Kidney glomerular epithelial cell (primary cell): Measurements from ENCODE around the gene DOCK9.

Experiments
- DNase-seq: peaks from one replicate; lab custom pipeline; 2025; lab: John Stamatoyannopoulos, UW

The DOCK9 gene

GRCh38 chr13:98886587-98887230 lies 91.2 kb downstream of the DOCK9 start:
- no peak for DNase-seq

- DNase-seq = no peak
These were observed 92.3 kb downstream of the DOCK9 start for GRCh38 chr13:98885600-98885999.

- no peak for DNase-seq
These were observed 93.9 kb downstream of the DOCK9 start for GRCh38 chr13:98883998-98884397.

GRCh38 chr13:98881390-98881789 lies 96.5 kb downstream of the DOCK9 start:
- no peak for DNase-seq

GRCh38 chr13:98880677-98881076 lies 97.2 kb downstream of the DOCK9 start:
- DNase-seq = peak; percentile 21

GRCh38 chr13:98879957-98880356 lies 97.9 kb downstream of the DOCK9 start:
- no peak for DNase-seq

- no peak for DNase-seq
These were observed 98.7 kb downstream of the DOCK9 start for GRCh38 chr13:98879127-98879520.

GRCh38 chr13:98878486-98879126 lies 99.3 kb downstream of the DOCK9 start:
- no peak for DNase-seq

GRCh38 chr13:98877936-98878335 lies 99.9 kb downstream of the DOCK9 start:
- no peak for DNase-seq

- DNase-seq = no peak
These were observed 100.4 kb downstream of the DOCK9 start for GRCh38 chr13:98877466-98877865.

- DNase-seq = peak; percentile 8
These were observed 102.6 kb downstream of the DOCK9 start for GRCh38 chr13:98875146-98875729.

GRCh38 chr13:98874029-98874397 lies 103.9 kb downstream of the DOCK9 start:
- no peak for DNase-seq

- DNase-seq = no peak
These were observed 104.4 kb downstream of the DOCK9 start for GRCh38 chr13:98873377-98874028.

GRCh38 chr13:98871727-98872126 lies 106.1 kb downstream of the DOCK9 start:
- DNase-seq = no peak

- DNase-seq = no peak
These were observed 108.3 kb downstream of the DOCK9 start for GRCh38 chr13:98869408-98870090.

GRCh38 chr13:98868932-98869331 lies 108.9 kb downstream of the DOCK9 start:
- no peak for DNase-seq

GRCh38 chr13:98866882-98867281 lies 111.0 kb downstream of the DOCK9 start:
- no peak for DNase-seq

GRCh38 chr13:98860491-98860890 lies 117.4 kb downstream of the DOCK9 start:
- DNase-seq = no peak

GRCh38 chr13:98858191-98858590 lies 119.7 kb downstream of the DOCK9 start:
- no peak for DNase-seq

- DNase-seq = no peak
These were observed 120.9 kb downstream of the DOCK9 start for GRCh38 chr13:98856983-98857382.

- no peak for DNase-seq
These were observed 123.4 kb downstream of the DOCK9 start for GRCh38 chr13:98854448-98854847.

- DNase-seq = no peak
These were observed 124.1 kb downstream of the DOCK9 start for GRCh38 chr13:98853771-98854221.
